ENCODE results near the gene DPF1.

GRCh38 chr19:38229585-38230073 lies 5.6 kb upstream of the DPF1 start:
- TF ChIP-seq CTCF (IDR thresholded peaks at IDR 0.05) = no peak
- no peak for TF ChIP-seq EZH2 (IDR thresholded peaks at IDR 0.05)
- no peak for TF ChIP-seq EZH2phosphoT487 (IDR thresholded peaks at IDR 0.05)

All from neural progenitor cell (in vitro differentiated cells).